Measurements from ENCODE around the gene ARHGEF40.

DNA sequence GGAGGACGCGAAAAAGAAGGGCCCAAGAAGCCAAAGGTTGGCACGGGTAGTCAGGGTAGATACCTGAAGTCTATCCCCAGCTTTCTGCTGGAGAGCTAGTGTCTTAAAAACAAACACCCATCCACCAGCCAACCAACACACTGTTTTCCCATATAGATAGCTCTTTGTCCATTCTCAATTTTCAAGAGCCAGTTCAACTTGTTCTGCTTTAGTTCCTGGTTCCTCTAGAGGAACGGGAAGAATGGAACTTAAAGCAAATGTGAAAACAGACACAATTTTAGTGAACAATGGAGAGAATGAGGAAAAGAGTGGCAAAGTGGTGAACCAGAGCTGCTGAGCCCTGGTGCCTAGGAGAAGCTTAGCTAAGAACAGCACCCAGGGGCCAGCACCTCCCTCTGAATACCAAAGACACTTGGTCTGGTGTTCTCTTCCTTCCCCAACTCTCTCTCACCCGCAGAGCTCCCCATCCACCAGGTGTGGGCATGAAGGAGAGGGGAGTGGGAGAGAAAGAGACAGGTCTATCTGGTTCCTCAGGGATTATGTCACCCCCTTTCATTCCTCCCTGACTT is 49.0 kb upstream of the ARHGEF40 start:
- TF ChIP-seq POLR2A (IDR thresholded peaks at IDR 0.05) = no peak
- TF ChIP-seq, protein P1, sequence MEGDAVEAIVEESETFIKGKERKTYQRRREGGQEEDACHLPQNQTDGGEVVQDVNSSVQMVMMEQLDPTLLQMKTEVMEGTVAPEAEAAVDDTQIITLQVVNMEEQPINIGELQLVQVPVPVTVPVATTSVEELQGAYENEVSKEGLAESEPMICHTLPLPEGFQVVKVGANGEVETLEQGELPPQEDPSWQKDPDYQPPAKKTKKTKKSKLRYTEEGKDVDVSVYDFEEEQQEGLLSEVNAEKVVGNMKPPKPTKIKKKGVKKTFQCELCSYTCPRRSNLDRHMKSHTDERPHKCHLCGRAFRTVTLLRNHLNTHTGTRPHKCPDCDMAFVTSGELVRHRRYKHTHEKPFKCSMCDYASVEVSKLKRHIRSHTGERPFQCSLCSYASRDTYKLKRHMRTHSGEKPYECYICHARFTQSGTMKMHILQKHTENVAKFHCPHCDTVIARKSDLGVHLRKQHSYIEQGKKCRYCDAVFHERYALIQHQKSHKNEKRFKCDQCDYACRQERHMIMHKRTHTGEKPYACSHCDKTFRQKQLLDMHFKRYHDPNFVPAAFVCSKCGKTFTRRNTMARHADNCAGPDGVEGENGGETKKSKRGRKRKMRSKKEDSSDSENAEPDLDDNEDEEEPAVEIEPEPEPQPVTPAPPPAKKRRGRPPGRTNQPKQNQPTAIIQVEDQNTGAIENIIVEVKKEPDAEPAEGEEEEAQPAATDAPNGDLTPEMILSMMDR (IDR thresholded peaks at IDR 0.05) = no peak

Measured in tibial nerve (tissue), 3 donors.